Measurements from ENCODE around the gene KIRREL3.
A peak's percentile ranks its signal among the peaks of the same experiment; 100 is the strongest.

KIRREL3 gene

GRCh38 chr11:126465573-126466188 is 534.9 kb downstream of the KIRREL3 start:
- no peak for DNase-seq (ENCODE audit: low read depth)

DNA sequence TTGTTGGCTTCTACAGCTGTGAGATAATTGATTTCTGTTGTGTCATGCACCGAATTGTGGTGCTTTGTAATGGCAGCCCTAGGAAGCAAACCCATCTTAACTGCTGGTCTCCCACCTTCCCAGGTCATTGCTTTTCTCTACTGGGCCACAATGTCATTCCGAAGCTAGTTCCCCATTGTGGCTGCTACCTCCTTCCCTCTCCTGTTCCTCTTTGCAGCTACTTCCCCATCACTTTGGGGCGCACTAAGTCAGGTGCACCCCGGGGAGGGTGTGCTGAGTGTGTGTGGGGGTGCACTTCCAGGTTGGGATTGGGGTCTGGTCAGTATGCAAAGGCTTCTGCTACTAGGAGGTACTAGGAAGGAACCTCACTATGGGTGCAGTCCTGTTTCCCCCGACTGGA is 535.8 kb downstream of the KIRREL3 start:
- DNase-seq (ENCODE audit: low read depth): no peak

DNA sequence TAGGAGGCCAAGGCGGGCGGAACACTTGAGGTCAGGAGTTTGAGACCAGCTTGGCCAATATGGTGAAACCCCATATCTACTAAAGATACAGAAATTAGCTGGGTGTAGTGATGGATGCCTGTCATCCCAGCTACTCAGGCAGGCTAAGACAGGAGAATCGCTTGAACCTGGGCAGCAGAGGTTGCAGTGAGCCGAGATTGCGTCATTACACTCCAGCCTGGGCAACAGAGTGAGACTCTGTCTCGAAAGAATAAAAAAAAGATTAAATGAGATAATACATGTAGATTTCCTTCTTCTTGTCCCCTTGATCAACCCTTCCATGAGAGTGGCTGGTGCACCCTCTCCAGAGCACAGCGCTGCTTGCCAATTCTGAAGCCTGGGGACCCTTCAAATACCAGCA is 538.1 kb downstream of the KIRREL3 start:
- no peak for DNase-seq (ENCODE audit: low read depth)

- no peak for DNase-seq (ENCODE audit: low read depth)
Observed at GRCh38 chr11:126461996-126462395, 538.6 kb downstream of the KIRREL3 start.

DNA sequence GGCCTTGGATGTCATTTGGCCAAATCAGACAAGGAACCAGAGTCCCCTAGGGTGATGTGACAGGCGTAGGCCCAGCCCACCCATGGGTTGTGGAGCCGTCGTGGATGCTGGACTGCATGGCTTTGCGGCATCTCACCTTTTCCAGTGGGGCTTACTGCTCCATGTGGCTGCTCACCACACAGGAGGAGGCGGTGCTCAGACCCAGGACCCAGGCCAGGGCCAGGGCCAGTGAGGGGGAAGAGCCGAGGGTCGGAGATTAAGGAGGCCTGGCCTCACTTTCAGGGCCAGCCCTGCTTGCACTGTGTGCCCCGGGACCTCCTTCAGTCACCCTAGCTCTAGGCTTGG is 539.5 kb downstream of the KIRREL3 start:
- no peak for DNase-seq (ENCODE audit: low read depth)

DNA sequence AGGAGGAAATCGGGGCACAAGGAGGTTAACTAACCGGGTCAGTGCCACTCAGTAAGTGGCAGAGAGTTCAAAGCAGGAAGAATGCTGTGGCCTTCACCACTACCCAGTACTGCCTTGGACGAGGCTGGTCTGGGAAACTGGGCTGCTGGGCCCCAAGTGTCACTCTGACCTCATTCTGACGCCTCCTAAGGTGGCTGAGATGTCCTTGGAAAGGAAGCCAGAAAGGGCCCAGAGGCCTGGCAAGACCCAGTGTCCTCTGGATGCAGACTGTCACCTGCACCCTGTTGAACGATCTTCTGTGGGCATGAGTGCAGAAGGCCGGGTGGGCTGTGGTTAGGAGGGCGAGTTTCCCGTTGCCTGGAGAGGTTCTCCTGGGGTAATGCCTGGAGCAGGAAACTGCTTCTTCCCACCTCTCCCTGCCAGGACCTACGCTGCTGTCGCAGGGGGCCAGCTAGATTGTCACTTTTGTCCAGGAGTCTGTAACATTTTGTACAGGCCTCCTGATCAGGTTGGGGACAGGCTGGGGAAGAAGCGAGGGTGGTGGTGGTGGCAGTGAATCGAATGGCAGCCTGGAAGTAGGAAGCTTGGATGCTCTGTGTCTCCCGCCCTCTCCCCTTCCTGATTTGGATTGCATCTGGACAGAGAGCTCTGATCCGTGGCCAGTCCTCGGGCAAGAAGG is 540.0 kb downstream of the KIRREL3 start:
- no peak for DNase-seq (ENCODE audit: low read depth)

- no peak for DNase-seq (ENCODE audit: low read depth)
Observed at GRCh38 chr11:126459691-126460281, 540.8 kb downstream of the KIRREL3 start.

DNA sequence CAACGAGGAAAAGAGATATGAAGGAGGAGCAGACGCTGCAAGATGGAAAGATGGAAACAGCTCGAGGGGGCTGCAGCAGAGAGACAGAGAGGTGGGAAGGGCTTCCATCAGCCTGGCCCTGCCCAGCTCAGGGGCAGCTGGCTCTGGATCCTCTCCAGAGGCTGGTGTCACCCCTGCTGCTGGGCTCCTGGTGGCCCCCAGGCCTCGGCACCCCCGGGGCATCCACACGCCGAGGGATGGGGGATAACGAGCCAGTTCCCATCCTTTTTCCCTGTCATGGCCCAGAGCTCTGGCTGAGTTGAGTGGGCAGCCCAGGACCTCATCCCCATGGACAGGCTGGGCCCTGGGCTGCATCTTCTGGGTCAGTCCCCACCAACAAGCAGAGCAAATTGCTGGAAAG is 542.8 kb downstream of the KIRREL3 start:
- DNase-seq (ENCODE audit: low read depth): no peak

DNA sequence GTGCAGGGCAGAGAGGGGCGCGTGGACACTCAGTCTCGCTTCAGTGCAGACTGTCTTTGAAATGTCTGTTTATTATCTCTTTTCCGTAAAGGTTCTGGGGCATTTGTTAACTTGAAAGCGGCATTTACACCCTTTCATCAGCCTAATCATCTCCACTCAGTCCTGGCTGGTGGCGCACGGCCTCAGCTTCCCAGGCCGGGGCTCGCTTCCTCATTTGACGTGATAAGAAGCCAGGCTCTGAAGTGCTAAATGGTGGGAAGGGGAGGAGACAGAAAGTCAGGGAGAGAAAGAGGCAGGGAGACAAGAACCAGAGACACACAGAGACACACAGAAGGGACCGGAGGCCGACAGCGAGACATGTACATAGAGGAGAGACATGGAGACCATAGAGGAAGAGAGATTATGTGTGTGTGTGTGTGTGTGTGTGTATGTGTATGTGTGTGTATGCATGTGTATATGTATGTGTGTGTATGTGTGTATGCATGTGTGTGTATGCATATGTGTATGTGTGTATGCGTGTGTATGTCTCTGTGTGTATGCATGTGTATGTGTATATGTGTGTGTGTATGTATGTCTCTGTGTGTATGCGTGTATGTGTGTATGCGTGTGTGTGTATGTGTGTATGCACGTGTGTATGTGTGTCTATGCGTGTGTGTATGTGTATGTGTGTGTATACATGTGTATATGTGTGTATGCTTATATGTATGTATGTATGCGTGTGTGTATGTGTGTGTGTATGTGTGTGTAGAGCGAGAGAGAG is 543.6 kb downstream of the KIRREL3 start:
- no peak for DNase-seq (ENCODE audit: low read depth)

DNA sequence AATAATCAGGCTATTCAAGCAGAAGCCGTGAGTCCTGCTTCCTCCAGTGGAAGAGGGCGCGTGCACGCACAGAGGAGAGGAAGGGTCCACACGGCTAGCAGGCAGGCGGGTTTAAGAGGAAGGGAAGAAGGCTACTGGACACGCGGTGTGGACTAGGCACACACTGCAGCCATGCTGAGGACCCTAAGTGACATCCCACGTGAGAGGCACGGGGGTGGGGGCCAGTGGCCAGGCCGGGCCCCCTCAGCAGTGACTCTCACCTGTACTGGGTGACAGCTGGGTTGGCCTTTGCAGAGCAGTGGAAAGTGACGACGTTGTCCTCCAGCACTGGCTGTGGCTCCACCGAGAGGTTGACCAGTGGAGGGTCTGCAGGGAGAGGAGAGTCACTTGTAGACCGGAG is 544.5 kb downstream of the KIRREL3 start:
- no peak for DNase-seq (ENCODE audit: low read depth)

DNA sequence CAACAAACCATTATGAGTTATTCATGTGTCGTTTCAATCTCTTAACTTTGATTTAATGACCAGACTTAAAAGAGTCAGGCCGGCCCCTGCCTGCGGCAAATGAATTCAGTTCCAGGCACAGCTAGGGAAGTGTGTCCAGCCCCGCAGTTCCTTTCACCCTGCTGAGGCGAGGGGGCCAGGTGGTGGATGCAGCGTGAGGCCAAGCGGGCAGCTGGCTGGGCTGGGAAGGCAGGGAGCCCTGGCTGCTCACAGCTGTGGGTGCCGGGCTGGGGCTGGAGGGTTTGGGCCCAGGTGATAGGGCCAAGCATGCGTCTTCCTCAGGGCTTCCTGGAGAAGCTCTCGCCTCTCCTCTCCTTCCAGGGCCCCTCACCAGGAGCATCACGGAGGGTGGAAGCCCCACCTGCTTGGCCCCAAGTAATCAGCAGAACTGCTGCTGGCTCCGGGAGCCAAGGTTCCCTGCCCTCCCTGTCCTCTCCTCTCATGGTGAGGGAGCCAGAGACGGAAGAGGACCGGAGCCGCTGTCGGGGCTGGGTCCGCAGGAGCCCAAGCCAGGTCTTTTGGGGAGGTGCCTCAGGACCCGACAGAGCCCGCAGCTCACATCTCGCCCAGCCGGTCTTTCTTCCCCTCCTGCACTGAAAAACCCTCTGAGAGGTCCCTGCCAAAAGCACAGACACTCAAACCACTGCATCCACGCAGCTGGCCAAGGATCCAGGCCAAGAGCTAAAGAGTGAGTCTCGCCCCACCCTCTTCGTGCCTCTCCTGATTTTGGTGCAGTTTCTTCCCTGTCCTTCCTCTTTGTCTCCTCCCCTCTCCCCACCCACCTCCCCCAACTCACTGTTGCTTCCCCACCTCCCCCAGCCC is 548.1 kb downstream of the KIRREL3 start:
- no peak for DNase-seq (ENCODE audit: low read depth)

- no peak for DNase-seq (ENCODE audit: low read depth)
Observed at GRCh38 chr11:126451211-126451802, 549.3 kb downstream of the KIRREL3 start.

DNA sequence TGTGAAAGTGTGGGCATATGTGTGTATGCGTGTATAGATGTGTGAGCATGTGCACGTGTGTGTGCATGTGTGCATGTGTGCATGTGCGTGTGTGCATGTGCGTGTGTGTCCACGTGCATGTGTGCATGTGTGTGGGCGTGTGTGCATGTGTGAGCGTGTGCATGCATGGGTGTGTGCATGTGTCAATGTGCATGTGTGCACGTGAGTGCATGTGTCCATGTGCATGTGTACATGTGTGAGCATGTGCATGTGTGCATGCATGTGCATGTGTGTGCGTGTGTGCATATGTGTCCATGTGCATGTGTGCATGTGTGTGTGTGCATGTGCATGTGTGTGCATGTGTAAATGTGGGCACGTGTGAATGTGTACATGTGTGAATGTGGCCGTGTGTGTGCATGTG is 549.8 kb downstream of the KIRREL3 start:
- DNase-seq (ENCODE audit: low read depth): no peak

GRCh38 chr11:126450198-126450597 is 550.4 kb downstream of the KIRREL3 start:
- no peak for DNase-seq (ENCODE audit: low read depth)

GRCh38 chr11:126446581-126446980 is 554.0 kb downstream of the KIRREL3 start:
- no peak for DNase-seq (ENCODE audit: low read depth)

- DNase-seq (ENCODE audit: low read depth): no peak
Observed at GRCh38 chr11:126444072-126444471, 556.5 kb downstream of the KIRREL3 start.

DNA sequence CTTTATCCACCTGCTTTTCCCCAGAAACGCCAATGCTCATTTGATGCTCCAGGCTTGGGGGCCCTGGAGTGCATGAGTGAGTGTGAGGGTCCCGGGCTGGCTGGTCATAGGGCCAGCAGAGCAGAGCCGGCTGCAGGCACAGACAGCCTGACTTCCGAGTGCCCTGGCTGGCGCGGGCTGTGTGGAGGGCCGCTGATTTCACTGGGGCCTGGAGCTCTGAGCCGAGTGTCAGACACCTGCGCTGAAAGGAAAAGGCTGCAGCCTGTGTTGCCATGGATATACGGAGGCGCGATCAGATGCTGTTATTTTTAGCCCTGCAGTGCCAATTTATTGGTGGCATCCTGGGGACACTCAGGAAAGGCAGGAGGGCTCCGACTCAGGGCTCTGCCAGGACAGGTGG is 557.5 kb downstream of the KIRREL3 start:
- DNase-seq (ENCODE audit: low read depth): no peak

GRCh38 chr11:126440792-126441514 is 559.6 kb downstream of the KIRREL3 start:
- DNase-seq (ENCODE audit: low read depth): peak; percentile 52

DNA sequence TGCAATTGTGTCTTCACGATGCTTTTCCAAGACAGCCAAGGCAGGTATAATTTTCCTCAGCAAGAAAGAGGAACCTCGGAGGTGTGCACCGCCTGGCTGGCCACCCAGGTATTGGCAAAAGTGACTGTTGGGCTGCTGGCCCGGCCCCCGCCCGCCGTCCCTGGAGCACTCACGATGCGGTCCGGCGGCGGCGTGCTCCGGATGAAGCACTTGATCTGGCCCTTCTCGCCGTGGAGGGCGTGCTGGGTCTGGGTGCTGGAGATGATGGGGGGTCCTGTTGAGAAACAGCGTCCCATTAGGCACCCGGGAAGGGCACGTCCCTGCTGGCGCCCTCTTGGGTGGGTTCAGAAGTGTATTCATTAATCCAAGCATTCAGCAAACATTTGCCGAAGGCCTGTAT is 560.3 kb downstream of the KIRREL3 start:
- DNase-seq (ENCODE audit: low read depth): no peak

DNA sequence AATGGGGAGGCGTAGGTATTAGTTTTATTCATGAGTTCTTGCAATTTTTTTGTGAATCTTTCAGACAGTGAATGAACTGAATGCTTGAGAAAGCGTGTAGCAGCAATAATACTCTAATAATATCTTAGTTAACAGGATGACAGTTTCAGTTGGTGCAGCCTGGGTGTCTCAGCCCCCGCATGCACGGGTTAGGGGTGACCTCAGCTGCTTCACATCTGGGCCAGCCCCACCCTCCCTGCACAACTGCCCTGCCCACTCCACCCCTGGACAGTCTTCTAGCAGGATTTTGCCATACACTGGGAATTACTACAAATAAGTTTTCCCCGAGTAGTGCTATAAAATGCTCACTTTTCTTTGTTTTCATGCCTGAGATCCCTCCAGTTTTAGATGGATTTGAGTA is 561.9 kb downstream of the KIRREL3 start:
- no peak for DNase-seq (ENCODE audit: low read depth)

DNA sequence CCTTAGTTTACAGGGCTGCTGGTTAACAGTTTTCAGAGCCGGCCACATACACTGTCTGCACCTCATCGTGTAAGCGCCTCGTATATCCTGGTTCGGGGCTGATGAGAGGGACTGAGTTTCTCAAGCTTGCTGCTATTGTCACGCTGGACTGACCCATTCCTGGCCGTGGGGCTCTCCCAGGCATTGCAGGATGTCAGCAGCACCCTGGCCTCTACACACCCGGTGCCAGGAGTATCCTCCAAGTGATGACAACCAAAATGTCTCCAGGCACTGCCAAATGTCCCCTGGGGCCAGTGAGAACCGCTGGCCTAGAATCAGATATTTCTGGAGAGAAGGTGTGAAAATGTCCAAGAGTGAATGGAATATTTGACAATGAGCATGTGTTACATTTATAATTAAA is 562.3 kb downstream of the KIRREL3 start:
- no peak for DNase-seq (ENCODE audit: low read depth)

Measured in stimulated activated CD8-positive, alpha-beta memory T cell treated with anti-CD3 and anti-CD28 coated beads, Interleukin-15, amount 100 ng/mL, for 24 hours (primary cell).